Hepatocyte (in vitro differentiated cells): ENCODE data around the gene PID1. TPM values are rescaled to one million over a fixed set of nuclear protein-coding genes. Genes with fewer than 3 reads are reported as not detected.
A peak's percentile ranks its signal among the peaks of the same experiment; 100 is the strongest.

Source experiments
- DNase-seq: peaks from one replicate; pipeline ENCODE4 v3.0.0-alpha.2; 2016; ENCODE audit warnings: low spot score
- H2AFZ ChIP-seq: fragments of 200-600 bp; sonication (generic); 2 replicates; pipeline ENCODE4 v1.6.0; 2016; ENCODE audit warnings: antibody characterized with exemption, mild to moderate bottlenecking
- H3K27ac ChIP-seq: fragments of 200-600 bp; sonication (generic); 2 replicates; pipeline ENCODE4 v1.5.1; 2016; ENCODE audit warnings: mild to moderate bottlenecking
- H3K27me3 ChIP-seq: fragments of 200-600 bp; sonication (generic); 2 replicates; pipeline ENCODE4 v1.6.1; 2016
- H3K36me3 ChIP-seq: fragments of 200-600 bp; sonication (generic); replicated peaks from 2 replicates; pipeline ENCODE4 v1.5.1; 2016; ENCODE audit warnings: low read depth; ENCODE audit not compliant: insufficient read depth
- H3K4me1 ChIP-seq: fragments of 200-600 bp; sonication (generic); 2 replicates; pipeline ENCODE4 v1.5.1; 2016; ENCODE audit warnings: mild to moderate bottlenecking, moderate library complexity; ENCODE audit not compliant: insufficient read depth
- H3K4me2 ChIP-seq: fragments of 200-600 bp; sonication (generic); 2 replicates; pipeline ENCODE4 v1.6.0; 2016
- H3K4me3 ChIP-seq: fragments of 200-600 bp; sonication (generic); 2 replicates; pipeline ENCODE4 v1.5.1; 2016; ENCODE audit warnings: mild to moderate bottlenecking
- H3K79me2 ChIP-seq: fragments of 200-600 bp; sonication (generic); 2 replicates; pipeline ENCODE4 v1.6.0; 2017; ENCODE audit warnings: mild to moderate bottlenecking
- H3K9me2 ChIP-seq: fragments of 200-600 bp; sonication (generic); replicated peaks from 2 replicates; pipeline ENCODE4 v1.6.0; 2017; ENCODE audit warnings: mild to moderate bottlenecking; ENCODE audit not compliant: insufficient read depth
- H3K9me3 ChIP-seq: fragments of 200-600 bp; sonication (generic); 2 replicates; pipeline ENCODE4 v1.5.1; 2016; ENCODE audit warnings: low read depth, mild to moderate bottlenecking
- H4K20me1 ChIP-seq: fragments of 200-600 bp; sonication (generic); 2 replicates; pipeline ENCODE4 v1.6.0; 2016; ENCODE audit warnings: mild to moderate bottlenecking; ENCODE audit not compliant: insufficient read depth, poor library complexity, severe bottlenecking
- CTCF ChIP-seq: fragments of 200-600 bp; sonication (generic); IDR thresholded peaks from 2 replicates; pipeline ENCODE4 v1.5.1; 2016; ENCODE audit warnings: antibody characterized with exemption, mild to moderate bottlenecking; ENCODE audit not compliant: poor library complexity
- EZH2 ChIP-seq: fragments of 200-600 bp; sonication (generic); IDR thresholded peaks from 2 replicates; pipeline ENCODE4 v1.6.1; 2016; ENCODE audit warnings: antibody characterized with exemption, mild to moderate bottlenecking, borderline replicate concordance
- EZH2phosphoT487 ChIP-seq: fragments of 200-600 bp; sonication (generic); IDR thresholded peaks from one replicate; pipeline ENCODE4 v1.6.1; 2018; ENCODE audit warnings: antibody characterized with exemption, mild to moderate bottlenecking, low read depth, moderate library complexity; ENCODE audit not compliant: unreplicated experiment, severe bottlenecking
- WGBS: methylation state at CpG from one replicate; pipeline ENCODE4 v1.1.6; 2016; ENCODE audit warnings: low lambda C conversion rate; ENCODE audit errors: missing lambda C conversion rate; 5-methylcytosine and 5-hydroxymethylcytosine counted together
- polyA plus RNA-seq: library from polyadenylated mRNA; unstranded; fragments of >200 nt; fragmentation: Nextera tagmentation; extraction: Ambion mirVana; gene quantifications from 2 replicates; pipeline ENCODE4 v1.2.1, GENCODE V29; 2016
- total RNA-seq: library from RNA; depleted of rRNA; stranded (reverse); fragments of >200 nt; gene quantifications from 2 replicates; pipeline ENCODE4 v1.2.3, GENCODE V29; 2014

Gene PID1
- total and polyA plus RNA-seq, 2 experiments from 2014 or later = 26.7 to 31.1 TPM

- H3K36me3 ChIP-seq = no peaks in the 10 kb centered on the region
- no peaks in the 10 kb centered on the region for H3K9me2 ChIP-seq
- no peak overlapping the region for H2AFZ ChIP-seq
- no peaks in the 10 kb centered on the region for H4K20me1 ChIP-seq
- H3K4me3 ChIP-seq = no peak overlapping the region
- peaks cover 13% of the 10 kb centered on the region for H3K79me2 ChIP-seq
- WGBS = 96% methylated on average over 2 of the region's 2 CpGs
- peaks cover 29% of the 10 kb centered on the region for H3K4me1 ChIP-seq
- H3K27me3 ChIP-seq = no peaks in the 10 kb centered on the region
- no peak for TF ChIP-seq CTCF
- TF ChIP-seq EZH2 = no peak
- no peak for TF ChIP-seq EZH2phosphoT487
- H3K9me3 ChIP-seq = no peaks in the 10 kb centered on the region
- peak overlapping the region; percentile 84 for H3K27ac ChIP-seq
- peak overlapping the region; percentile 39 for H3K4me2 ChIP-seq
- DNase-seq = no peak
These were observed 111.7 kb downstream of the PID1 start for GRCh38 chr2:229159405-229159804.

- peaks cover 6% of the 10 kb centered on the region for H3K79me2 ChIP-seq
- H4K20me1 ChIP-seq = no peaks in the 10 kb centered on the region
- no peaks in the 10 kb centered on the region for H3K9me3 ChIP-seq
- H3K27me3 ChIP-seq = no peaks in the 10 kb centered on the region
- peaks cover under 1% of the 10 kb centered on the region for H3K4me1 ChIP-seq
- H3K27ac ChIP-seq = no peak overlapping the region
- no peak for DNase-seq
- WGBS = 95% methylated on average over 6 of the region's 6 CpGs
- no peaks in the 10 kb centered on the region for H3K36me3 ChIP-seq
- no peak overlapping the region for H2AFZ ChIP-seq
- TF ChIP-seq EZH2 (no peak), CTCF (no peak)
- H3K4me2 ChIP-seq = no peak overlapping the region
- no peak overlapping the region for H3K4me3 ChIP-seq
- H3K9me2 ChIP-seq = no peaks in the 10 kb centered on the region
These were observed 116.7 kb downstream of the PID1 start for GRCh38 chr2:229154381-229154780.

GRCh38 chr2:229153951-229154350, 117.1 kb downstream of the PID1 start:
- no peaks in the 10 kb centered on the region for H3K27me3 ChIP-seq
- WGBS = 91% methylated on average over 4 of the region's 4 CpGs
- TF ChIP-seq CTCF (no peak), EZH2phosphoT487 (no peak), EZH2 (no peak)

GRCh38 chr2:229153267-229153666, 117.8 kb downstream of the PID1 start:
- Histone ChIP-seq H3K27me3 (no peaks in the 10 kb centered on the region), H3K79me2 (peaks cover 2% of the 10 kb centered on the region), H3K4me3 (no peak overlapping the region), H3K9me3 (no peaks in the 10 kb centered on the region), H3K9me2 (no peaks in the 10 kb centered on the region), H4K20me1 (no peaks in the 10 kb centered on the region), H3K4me2 (no peak overlapping the region), H2AFZ (no peak overlapping the region), H3K4me1 (no peaks in the 10 kb centered on the region), H3K36me3 (no peaks in the 10 kb centered on the region), H3K27ac (peak overlapping the region; percentile 15)
- WGBS = 77% methylated on average over 8 of the region's 8 CpGs
- no peak for TF ChIP-seq EZH2phosphoT487
- TF ChIP-seq EZH2 = no peak
- TF ChIP-seq CTCF = no peak
- no peak for DNase-seq

More at GRCh38 chr2:229153951-229154350, 117.1 kb downstream of the PID1 start:
- Histone ChIP-seq H3K36me3 (no peaks in the 10 kb centered on the region), H3K4me2 (no peak overlapping the region), H3K79me2 (peaks cover 6% of the 10 kb centered on the region), H3K4me1 (no peaks in the 10 kb centered on the region), H2AFZ (no peak overlapping the region), H3K9me3 (no peaks in the 10 kb centered on the region), H3K9me2 (no peaks in the 10 kb centered on the region), H3K27ac (peak overlapping the region; percentile 15), H4K20me1 (no peaks in the 10 kb centered on the region), H3K4me3 (no peak overlapping the region)
- DNase-seq = no peak
